HL-60 (cell line): ENCODE data around the gene FGFR4.

ENCODE experiments used
- DNase-seq, 2 experiments: peaks; one replicate each; pipeline ENCODE4 v3.0.0-alpha.2; 2010 to 2020; ENCODE audit warnings: low read depth in 1 of 2, low spot score in 1 of 2
- H3K27ac ChIP-seq: fragments of 250-450 bp; sonication (Bioruptor Pico); replicated peaks from 2 replicates; pipeline ENCODE4 v1.5.1; 2020; ENCODE audit warnings: mild to moderate bottlenecking, moderate library complexity
- H3K27me3 ChIP-seq: fragments of 250-450 bp; sonication (Bioruptor Pico); 2 replicates; pipeline ENCODE4 v1.5.1; 2021; ENCODE audit warnings: mild to moderate bottlenecking, moderate library complexity; ENCODE audit not compliant: insufficient read depth, poor library complexity, severe bottlenecking
- H3K4me3 ChIP-seq: replicated peaks from 2 replicates; pipeline ENCODE4 v1.5.1; 2011; ENCODE audit warnings: mild to moderate bottlenecking, control low read depth, low read length; ENCODE audit not compliant: insufficient read depth
- CTCF ChIP-seq: IDR thresholded peaks from one replicate; pipeline ENCODE4 v1.5.1; 2011; ENCODE audit warnings: low read length, control low read depth, inconsistent platforms; ENCODE audit not compliant: insufficient read depth
- GABPA ChIP-seq: IDR thresholded peaks from 2 replicates; pipeline ENCODE4 v1.6.1; 2012; ENCODE audit warnings: low read depth
- POLR2AphosphoS5 ChIP-seq: IDR thresholded peaks from 2 replicates; pipeline ENCODE4 v1.6.1; 2012; ENCODE audit warnings: low read depth
- SPI1 ChIP-seq: IDR thresholded peaks from 2 replicates; pipeline ENCODE4 v1.6.1; 2012; ENCODE audit warnings: low read depth, mild to moderate bottlenecking, borderline replicate concordance
- TF ChIP-seq, protein P1 (sequence below): IDR thresholded peaks from 2 replicates; pipeline ENCODE4 v1.6.1; 2012; ENCODE audit warnings: low read depth; ENCODE audit not compliant: insufficient replicate concordance

The FGFR4 gene

DNA sequence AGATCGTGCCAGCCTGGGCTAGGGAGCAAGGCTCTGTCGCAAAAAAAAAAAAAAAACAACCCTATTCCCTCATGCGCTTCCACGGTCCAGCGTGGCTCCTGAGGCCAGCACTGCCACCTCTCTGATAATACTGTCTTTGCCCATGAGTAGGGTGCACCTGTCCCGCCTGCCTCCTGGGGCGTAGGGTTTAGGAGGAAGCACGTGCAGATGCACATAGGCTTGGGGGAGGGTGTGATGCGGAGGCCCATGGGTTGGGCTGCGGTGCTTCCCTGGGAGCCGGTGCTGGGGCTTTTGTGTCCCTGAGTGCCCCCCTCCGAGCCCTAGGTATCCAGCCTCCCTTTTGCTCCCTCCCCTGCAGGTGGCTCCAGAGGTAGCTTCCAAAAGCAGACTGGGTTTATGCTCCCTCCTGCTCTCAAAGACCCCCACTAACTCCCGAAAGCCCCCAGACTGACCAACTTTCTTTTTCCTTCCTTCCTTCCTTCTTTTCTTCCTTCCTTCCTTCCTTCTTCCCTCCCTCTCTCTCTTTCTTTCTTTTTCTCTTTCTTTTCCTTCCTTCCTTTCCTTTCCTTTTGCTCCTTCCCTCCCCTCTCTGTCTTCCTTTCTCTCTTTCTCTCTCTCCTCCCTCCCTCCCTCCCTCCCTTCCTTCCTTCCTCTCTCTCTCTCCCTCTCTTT is 12.8 kb downstream of the FGFR4 start:
- no peak for DNase-seq
- TF ChIP-seq GABPA (no peak), POLR2AphosphoS5 (no peak), CTCF (no peak), SPI1 (no peak)
- TF ChIP-seq, protein P1, sequence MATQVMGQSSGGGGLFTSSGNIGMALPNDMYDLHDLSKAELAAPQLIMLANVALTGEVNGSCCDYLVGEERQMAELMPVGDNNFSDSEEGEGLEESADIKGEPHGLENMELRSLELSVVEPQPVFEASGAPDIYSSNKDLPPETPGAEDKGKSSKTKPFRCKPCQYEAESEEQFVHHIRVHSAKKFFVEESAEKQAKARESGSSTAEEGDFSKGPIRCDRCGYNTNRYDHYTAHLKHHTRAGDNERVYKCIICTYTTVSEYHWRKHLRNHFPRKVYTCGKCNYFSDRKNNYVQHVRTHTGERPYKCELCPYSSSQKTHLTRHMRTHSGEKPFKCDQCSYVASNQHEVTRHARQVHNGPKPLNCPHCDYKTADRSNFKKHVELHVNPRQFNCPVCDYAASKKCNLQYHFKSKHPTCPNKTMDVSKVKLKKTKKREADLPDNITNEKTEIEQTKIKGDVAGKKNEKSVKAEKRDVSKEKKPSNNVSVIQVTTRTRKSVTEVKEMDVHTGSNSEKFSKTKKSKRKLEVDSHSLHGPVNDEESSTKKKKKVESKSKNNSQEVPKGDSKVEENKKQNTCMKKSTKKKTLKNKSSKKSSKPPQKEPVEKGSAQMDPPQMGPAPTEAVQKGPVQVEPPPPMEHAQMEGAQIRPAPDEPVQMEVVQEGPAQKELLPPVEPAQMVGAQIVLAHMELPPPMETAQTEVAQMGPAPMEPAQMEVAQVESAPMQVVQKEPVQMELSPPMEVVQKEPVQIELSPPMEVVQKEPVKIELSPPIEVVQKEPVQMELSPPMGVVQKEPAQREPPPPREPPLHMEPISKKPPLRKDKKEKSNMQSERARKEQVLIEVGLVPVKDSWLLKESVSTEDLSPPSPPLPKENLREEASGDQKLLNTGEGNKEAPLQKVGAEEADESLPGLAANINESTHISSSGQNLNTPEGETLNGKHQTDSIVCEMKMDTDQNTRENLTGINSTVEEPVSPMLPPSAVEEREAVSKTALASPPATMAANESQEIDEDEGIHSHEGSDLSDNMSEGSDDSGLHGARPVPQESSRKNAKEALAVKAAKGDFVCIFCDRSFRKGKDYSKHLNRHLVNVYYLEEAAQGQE: no peak
- Histone ChIP-seq H3K4me3 (no peak overlapping the region), H3K27me3 (no peaks in the 10 kb centered on the region), H3K27ac (no peak overlapping the region)

GRCh38 chr5:177100714-177101121 is 14.0 kb downstream of the FGFR4 start:
- DNase-seq: no peak
- Histone ChIP-seq H3K27ac (no peak overlapping the region), H3K4me3 (no peak overlapping the region), H3K27me3 (no peaks in the 10 kb centered on the region)
- TF ChIP-seq POLR2AphosphoS5: no peak
- TF ChIP-seq CTCF: no peak

- no peak for DNase-seq
- Histone ChIP-seq H3K4me3 (no peak overlapping the region), H3K27ac (no peak overlapping the region), H3K27me3 (no peaks in the 10 kb centered on the region)
- TF ChIP-seq POLR2AphosphoS5: no peak
- TF ChIP-seq, protein P1: no peak
- TF ChIP-seq SPI1: no peak
- no peak for TF ChIP-seq GABPA
- TF ChIP-seq CTCF: no peak
These were observed 17.0 kb downstream of the FGFR4 start for GRCh38 chr5:177103523-177104253.
